ENCODE measurements around the gene CXCR5. TPM values are rescaled to one million over a fixed set of nuclear protein-coding genes. Genes with fewer than 3 reads are reported as not detected.

The CXCR5 gene
- total RNA-seq, 2 experiments from 2014 or later, result 1.9 to 2.2 TPM

DNA sequence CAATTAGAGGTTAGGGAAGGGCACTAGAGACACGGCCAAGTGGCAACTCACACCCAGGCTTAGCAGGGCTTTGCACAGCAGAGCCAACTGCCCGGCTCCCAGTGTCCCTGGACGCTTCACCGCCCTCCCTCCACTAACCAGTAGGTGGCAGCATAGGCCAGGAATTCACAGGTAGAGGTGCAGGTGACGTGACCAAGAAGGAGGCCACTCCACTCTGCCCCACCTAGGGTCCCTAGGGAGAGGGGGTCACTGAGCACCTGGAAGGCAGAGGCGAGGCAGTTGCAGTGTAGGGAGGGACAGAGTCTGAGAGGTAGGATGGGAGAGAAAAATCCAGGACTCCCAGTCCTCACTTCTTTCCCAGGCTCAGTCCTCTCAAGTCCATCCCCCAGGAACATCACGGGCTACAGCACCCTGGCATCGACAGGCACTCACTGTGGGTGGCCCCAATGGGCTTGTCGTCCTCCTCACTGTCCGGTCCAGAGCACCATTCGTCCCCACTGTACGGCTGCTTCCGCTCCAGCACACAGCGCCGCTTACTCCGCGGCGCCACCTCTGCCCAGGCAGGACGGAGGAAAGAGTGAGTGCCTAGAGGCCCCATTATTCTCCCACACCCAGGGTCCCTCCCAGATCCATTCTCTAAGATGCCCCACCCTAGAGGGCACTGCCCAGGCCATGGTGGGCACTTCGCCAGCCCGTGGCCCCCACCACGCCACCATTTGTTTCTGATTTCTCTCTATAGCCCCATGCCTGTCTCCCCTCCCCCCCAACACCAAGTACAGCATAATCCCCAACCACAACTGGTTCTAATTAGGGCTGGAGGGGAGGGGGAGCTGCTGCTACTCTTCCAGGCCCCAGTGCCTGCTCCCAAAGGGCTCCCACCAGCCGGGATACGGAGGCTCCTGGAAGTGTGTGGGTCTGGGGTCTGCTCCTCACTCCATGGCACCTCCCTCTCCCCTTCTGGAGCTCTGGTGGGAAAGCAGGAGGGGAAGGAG lies 23.7 kb downstream of the CXCR5 start:
- DNase-seq (peak; percentile 87), ATAC-seq (ENCODE audit: low read depth) (peak; percentile 71)
- Mint-ChIP-seq H3K4me1 (peaks cover 34% of the 10 kb centered on the region), H3K27me3 (no peaks in the 10 kb centered on the region), H3K9me3 (no peaks in the 10 kb centered on the region), H3K27ac (peak overlapping the region; percentile 64), H3K4me3 (peak overlapping the region; percentile 49), H3K36me3 (peaks cover 5% of the 10 kb centered on the region)
- POLR2A ChIA-PET, result interaction anchor here (0.8 kb wide), 1 partner anchor 123 kb away, joined by 3 read pairs; no protein-coding TSS in a partner anchor

DNA sequence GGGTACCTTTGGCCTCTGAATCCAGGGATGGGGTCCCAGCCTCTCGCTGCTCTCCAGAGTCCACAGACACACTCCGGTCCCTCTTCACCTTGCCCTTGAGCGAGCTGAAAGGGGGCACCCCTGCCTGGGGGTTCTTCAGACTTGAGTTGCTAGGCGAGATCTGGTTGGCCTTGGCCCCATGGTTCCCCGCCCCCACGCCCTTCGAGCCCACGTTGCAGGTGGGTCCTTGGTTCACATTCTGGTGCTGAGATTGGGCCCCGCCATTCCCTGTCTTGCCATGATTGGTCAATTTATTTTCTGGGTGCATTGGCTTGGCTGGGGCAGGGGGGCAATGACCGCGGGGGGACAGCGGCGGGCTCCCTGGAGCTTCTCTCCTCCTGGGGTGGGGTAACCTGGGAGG lies 24.6 kb downstream of the CXCR5 start:
- Mint-ChIP-seq H3K4me3 (no peak overlapping the region), H3K27ac (peak overlapping the region; percentile 25), H3K27me3 (no peaks in the 10 kb centered on the region), H3K36me3 (peaks cover 5% of the 10 kb centered on the region), H3K9me3 (no peaks in the 10 kb centered on the region), H3K4me1 (peaks cover 42% of the 10 kb centered on the region)
- POLR2A ChIA-PET, result interaction anchor here (0.6 kb wide), 1 partner anchor 35 kb away, joined by 3 read pairs; no protein-coding TSS in a partner anchor
- DNase-seq, result no peak
- ATAC-seq (ENCODE audit: low read depth), result no peak

DNA sequence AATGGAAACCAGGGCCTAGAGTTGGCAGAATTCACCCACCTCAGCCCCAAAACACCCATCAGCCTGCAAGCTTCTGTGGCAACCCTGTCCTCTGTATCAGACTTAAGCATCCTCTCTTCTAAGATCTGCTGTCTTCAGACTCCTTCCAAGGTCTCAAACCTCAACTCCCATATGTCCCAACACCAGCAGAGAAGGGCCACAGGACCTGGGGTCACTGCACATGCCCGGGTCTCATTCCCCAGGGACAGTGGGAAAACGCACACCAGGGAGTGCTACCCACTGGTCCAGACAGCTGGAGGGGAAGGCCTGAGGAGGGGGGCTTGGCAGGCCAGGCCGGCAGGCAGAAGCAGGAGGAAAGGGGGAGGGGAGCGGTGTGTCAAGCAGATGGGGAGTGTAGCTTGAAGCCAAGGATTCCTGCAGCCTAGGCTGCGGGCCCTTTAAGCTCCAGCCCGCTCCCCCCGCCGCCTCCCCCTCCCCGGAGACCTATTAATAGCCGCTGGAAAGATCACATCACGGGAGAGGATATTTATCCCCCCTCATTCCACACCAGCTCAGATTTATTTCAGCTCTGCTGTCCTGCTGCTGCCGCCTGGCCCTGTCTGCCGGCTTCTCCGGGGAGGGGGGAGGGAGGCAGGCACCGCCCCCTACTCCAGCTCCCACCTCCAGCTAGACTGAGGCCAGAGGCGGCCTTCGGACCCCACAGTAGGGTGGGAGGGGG lies 25.4 kb downstream of the CXCR5 start:
- no peak overlapping the region for H3K4me3 Mint-ChIP-seq
- POLR2A ChIA-PET, result interaction anchor here (0.6 to 1.3 kb wide), 5 partner anchors 44 to 260 kb away, joined by 3 to 5 read pairs (median 3); partner anchors contain the start of genes DDX6 and NLRX1
- no peaks in the 10 kb centered on the region for H3K27me3 Mint-ChIP-seq
- no peak for ATAC-seq (ENCODE audit: low read depth)
- no peaks in the 10 kb centered on the region for H3K9me3 Mint-ChIP-seq
- peaks cover 5% of the 10 kb centered on the region for H3K36me3 Mint-ChIP-seq
- no peak for DNase-seq
- H3K4me1 Mint-ChIP-seq, result peaks cover 44% of the 10 kb centered on the region
- H3K27ac Mint-ChIP-seq, result peak overlapping the region; percentile 83

DNA sequence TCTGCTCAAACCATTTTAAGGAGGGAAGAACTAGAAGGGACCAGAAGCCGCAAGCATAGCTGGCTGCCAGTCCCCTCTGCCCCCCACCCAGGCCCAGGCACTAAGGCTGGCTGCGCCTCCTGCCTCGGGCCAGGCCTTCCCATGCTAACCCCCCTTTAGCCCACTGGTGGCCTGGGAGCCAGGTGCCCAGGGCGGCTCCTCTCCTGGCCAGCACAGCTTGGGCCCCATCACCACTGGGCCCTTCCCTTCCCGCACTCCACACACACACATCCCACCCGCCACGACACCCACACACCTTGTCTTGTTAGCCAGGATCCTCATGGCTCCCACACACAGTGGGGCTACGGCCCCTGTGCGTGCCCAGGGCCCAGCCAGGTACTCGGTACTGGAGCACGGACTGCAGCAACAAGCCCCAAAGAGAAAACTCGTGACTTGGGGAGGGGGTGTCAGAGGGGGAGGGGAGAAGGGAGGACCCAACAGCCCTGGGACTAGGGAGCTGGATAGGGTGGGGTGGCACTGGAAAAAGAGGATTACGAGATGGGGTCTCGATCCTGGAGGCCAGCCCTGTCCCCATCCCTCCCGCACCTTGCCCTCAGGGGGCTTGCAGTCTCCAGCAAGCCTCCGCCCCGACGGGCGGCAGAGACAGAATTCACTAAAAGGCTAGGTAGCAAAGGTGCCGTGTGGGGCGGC lies 26.1 kb downstream of the CXCR5 start:
- Mint-ChIP-seq H3K36me3 (peaks cover 5% of the 10 kb centered on the region), H3K27ac (no peak overlapping the region), H3K4me1 (peaks cover 51% of the 10 kb centered on the region), H3K9me3 (no peaks in the 10 kb centered on the region), H3K4me3 (peak overlapping the region; percentile 51), H3K27me3 (no peaks in the 10 kb centered on the region)
- ATAC-seq (ENCODE audit: low read depth) (no peak), DNase-seq (no peak)
- POLR2A ChIA-PET, result interaction anchor here (0.6 to 1.7 kb wide), 8 partner anchors 43 to 259 kb away, joined by 3 to 5 read pairs (median 4); partner anchors contain the start of genes DDX6, NLRX1 and VPS11

DNA sequence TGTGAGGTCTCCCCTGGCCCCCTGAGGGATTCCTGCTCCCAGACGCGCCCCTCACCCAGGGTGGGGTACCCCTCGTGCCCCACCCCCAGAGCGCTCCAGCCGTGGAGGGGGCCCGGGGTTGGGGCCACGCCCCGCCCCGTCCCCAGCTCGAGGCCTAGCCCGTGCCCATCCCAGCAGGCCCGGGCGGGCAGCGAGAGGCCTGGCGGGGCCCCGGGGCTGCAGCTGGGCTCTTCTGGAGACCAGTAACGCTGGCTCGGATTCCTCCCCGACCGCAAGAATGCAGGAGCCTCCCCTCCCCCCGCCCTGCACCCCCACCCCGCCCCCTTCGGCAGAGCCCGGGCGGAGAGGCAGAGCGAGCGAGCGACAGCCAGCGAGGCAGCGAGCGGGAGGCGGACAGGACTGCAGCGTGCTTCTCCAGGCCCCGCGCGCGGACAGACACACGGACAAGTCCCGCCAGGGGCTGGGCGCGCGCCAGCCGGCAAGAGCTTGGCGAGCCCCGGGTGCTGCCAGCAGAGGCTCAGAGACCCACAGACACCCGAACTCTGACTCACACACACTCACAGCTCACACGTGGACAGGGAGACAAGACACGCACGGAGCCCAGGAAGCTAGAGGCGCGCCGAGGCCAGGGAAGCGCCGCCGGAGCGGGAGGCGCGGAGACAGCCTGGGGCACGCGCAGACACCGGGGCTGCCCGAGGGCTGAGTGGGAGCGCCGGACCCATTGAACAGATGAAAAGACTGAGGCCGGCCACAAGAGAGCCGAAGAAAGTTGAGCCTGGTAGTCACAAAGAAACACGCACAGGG lies 26.8 kb downstream of the CXCR5 start:
- peak overlapping the region; percentile 85 for H3K27ac Mint-ChIP-seq
- ATAC-seq (ENCODE audit: low read depth), result no peak
- H3K4me1 Mint-ChIP-seq, result peaks cover 57% of the 10 kb centered on the region
- peak overlapping the region; percentile 84 for H3K4me3 Mint-ChIP-seq
- peak; percentile 53 for DNase-seq
- H3K27me3 Mint-ChIP-seq, result no peaks in the 10 kb centered on the region
- no peaks in the 10 kb centered on the region for H3K9me3 Mint-ChIP-seq
- peaks cover 5% of the 10 kb centered on the region for H3K36me3 Mint-ChIP-seq
- POLR2A ChIA-PET, result interaction anchor here (0.5 to 1.7 kb wide), 10 partner anchors 16 to 315 kb away, joined by 3 to 7 read pairs (median 4); partner anchors contain the start of genes CENATAC, DDX6, NLRX1 and VPS11

DNA sequence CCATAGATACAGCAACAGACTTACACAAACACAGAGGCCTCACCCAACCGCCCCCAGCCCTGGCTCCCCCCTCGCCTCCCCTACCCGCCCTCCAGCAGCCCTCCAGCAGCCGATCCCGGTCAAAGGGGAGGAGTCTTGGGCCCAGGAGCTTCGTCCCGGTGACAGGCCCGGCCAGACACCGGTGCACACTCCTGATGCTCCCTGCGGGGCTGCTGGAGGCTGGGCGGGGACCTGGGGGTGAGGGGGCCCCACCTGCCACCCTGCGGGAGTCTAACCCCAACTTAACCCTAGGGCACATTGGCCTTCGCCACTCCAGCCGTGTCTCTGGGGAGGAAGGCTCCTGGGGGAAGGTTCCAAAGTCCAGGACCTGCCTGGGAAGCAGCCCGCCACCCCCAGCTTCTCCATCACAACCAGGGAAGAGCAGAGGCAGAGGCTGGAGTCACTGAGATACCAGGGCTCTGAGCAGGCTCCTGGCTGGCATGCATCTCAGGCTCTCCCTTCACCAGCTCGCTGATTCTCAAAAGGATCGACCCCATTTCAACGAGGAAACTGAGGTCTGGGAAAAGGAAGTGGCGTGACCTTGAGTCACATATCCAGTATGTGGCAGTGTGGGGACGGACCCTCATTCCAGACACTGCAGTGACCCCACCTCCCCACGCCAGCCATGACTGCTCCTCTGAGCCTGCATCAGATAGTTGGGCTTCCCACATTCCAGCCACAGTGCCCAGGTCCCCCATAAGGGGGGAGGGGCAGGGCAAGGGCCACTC lies 27.6 kb downstream of the CXCR5 start:
- ATAC-seq (ENCODE audit: low read depth), result no peak
- H3K4me1 Mint-ChIP-seq, result peaks cover 63% of the 10 kb centered on the region
- POLR2A ChIA-PET, result interaction anchor here (1.0 to 3.5 kb wide), 8 partner anchors 16 to 183 kb away, joined by 3 to 16 read pairs (median 4); partner anchors contain the start of genes CENATAC, DDX6 and VPS11
- peak overlapping the region; percentile 98 for H3K27ac Mint-ChIP-seq
- DNase-seq, result peak; percentile 50
- peaks cover 5% of the 10 kb centered on the region for H3K36me3 Mint-ChIP-seq
- H3K27me3 Mint-ChIP-seq, result no peaks in the 10 kb centered on the region
- no peaks in the 10 kb centered on the region for H3K9me3 Mint-ChIP-seq
- peak overlapping the region; percentile 84 for H3K4me3 Mint-ChIP-seq

- ATAC-seq (ENCODE audit: low read depth), result peak; percentile 15
- no peaks in the 10 kb centered on the region for H3K27me3 Mint-ChIP-seq
- H3K4me1 Mint-ChIP-seq, result peaks cover 67% of the 10 kb centered on the region
- peak; percentile 68 for DNase-seq
- POLR2A ChIA-PET, result interaction anchor here (0.6 to 3.6 kb wide), 13 partner anchors 16 to 183 kb away, joined by 3 to 30 read pairs (median 5); partner anchors contain the start of genes CENATAC and DDX6
- peak overlapping the region; percentile 98 for H3K27ac Mint-ChIP-seq
- H3K36me3 Mint-ChIP-seq, result peaks cover 3% of the 10 kb centered on the region
- peak overlapping the region; percentile 84 for H3K4me3 Mint-ChIP-seq
- no peaks in the 10 kb centered on the region for H3K9me3 Mint-ChIP-seq
Observed at GRCh38 chr11:118911880-118912741, 28.4 kb downstream of the CXCR5 start.

DNA sequence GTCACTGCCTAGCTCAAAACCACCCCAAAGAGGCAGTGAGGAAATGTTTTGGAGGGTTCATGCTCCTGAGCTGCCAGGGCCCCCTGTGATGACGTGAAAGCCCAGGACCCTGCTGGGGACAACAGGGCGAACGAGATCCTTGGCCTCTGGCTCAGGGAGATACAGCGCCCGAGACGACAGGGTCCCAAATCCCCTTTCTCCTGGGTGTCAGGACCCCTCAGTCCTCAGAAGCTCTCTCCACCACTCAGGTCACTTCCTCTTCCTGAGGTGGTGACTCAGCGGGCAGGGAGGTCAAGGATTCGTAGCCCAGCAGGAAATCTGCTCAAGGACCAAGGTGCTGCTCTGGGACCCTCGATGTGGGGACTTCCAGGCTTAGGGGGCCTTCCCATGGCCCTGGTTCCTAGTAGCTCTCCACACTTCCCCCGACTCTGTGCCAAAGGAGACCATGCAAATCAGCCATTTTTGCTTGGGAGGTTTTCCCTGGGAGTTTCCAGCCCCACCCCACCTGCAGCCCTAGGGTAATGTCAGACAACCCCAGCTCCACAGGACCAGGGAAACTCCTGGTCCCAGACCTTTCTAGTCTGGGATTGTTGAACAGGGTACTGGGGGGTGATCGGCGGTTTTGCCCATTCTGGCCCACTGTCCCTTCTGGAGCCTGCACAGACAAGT lies 29.2 kb downstream of the CXCR5 start:
- H3K4me1 Mint-ChIP-seq, result peaks cover 68% of the 10 kb centered on the region
- peak; percentile 60 for DNase-seq
- no peak for ATAC-seq (ENCODE audit: low read depth)
- H3K36me3 Mint-ChIP-seq, result peaks cover 2% of the 10 kb centered on the region
- H3K9me3 Mint-ChIP-seq, result no peaks in the 10 kb centered on the region
- peak overlapping the region; percentile 84 for H3K4me3 Mint-ChIP-seq
- POLR2A ChIA-PET, result interaction anchor here (0.5 to 3.6 kb wide), 13 partner anchors 17 to 182 kb away, joined by 3 to 30 read pairs (median 5); partner anchors contain the start of gene DDX6
- H3K27ac Mint-ChIP-seq, result peak overlapping the region; percentile 98
- no peaks in the 10 kb centered on the region for H3K27me3 Mint-ChIP-seq

GRCh38 chr11:118913411-118914125 lies 29.9 kb downstream of the CXCR5 start:
- H3K27me3 Mint-ChIP-seq, result no peaks in the 10 kb centered on the region
- H3K9me3 Mint-ChIP-seq, result no peaks in the 10 kb centered on the region
- DNase-seq, result peak; percentile 60
- no peak for ATAC-seq (ENCODE audit: low read depth)
- peak overlapping the region; percentile 84 for H3K4me3 Mint-ChIP-seq
- peaks cover 2% of the 10 kb centered on the region for H3K36me3 Mint-ChIP-seq
- peak overlapping the region; percentile 98 for H3K27ac Mint-ChIP-seq
- POLR2A ChIA-PET, result interaction anchor here (0.5 to 3.6 kb wide), 12 partner anchors 27 to 185 kb away, joined by 3 to 30 read pairs (median 6); partner anchors contain the start of genes CENATAC and DDX6
- peaks cover 74% of the 10 kb centered on the region for H3K4me1 Mint-ChIP-seq

All from activated naive CD8-positive, alpha-beta T cell treated with anti-CD3 and anti-CD28 coated beads, Interleukin-2, amount 10 ng/mL, durations not matched to agents 7 days and 5 days (primary cell).